A673 (cell line): ENCODE data around the gene EFNA5. TPM values are rescaled to one million over a fixed set of nuclear protein-coding genes. Genes with fewer than 3 reads are reported as not detected.

Experiments used
- BruUV-seq: library from RNA; stranded (reverse); fragments of 400-500 nt; replicated peaks from 2 replicates; lab custom pipeline; 2021; lab: Mats Ljungman, UMichigan
- CTCF ChIA-PET: fragments of 300-600 bp; sonication (Branson Sonifier 250); formaldehyde crosslinking; loops from one replicate; lab custom pipeline; 2022; ENCODE audit warnings: antibody characterized with exemption; lab: Charles Lee
- POLR2A ChIA-PET: fragments of 300-600 bp; sonication (Branson Sonifier 250); formaldehyde crosslinking; loops from one replicate; lab custom pipeline; 2022; ENCODE audit warnings: antibody characterized with exemption; ENCODE audit not compliant: low non-redundant PET; lab: Charles Lee
- DNase-seq: peaks from one replicate; pipeline ENCODE4 v3.0.0-alpha.2; 2015; ENCODE audit warnings: low spot score
- H3K27ac ChIP-seq: fragments of 200-600 bp; sonication (generic); 2 replicates; pipeline ENCODE4 v1.5.1; 2016; ENCODE audit warnings: mixed run types, low read depth, mild to moderate bottlenecking, mixed read lengths, antibody characterized with exemption, low read length; ENCODE audit not compliant: poor library complexity, severe bottlenecking
- H3K27me3 ChIP-seq: fragments of 200-600 bp; sonication (generic); replicated peaks from 2 replicates; pipeline ENCODE4 v1.6.1; 2017; ENCODE audit warnings: mixed run types, low read depth, mild to moderate bottlenecking, mixed read lengths, antibody characterized with exemption, low read length; ENCODE audit not compliant: insufficient read depth, poor library complexity
- H3K36me3 ChIP-seq: fragments of 200-600 bp; sonication (generic); 2 replicates; pipeline ENCODE4 v1.6.1; 2016; ENCODE audit warnings: mixed run types, mild to moderate bottlenecking, mixed read lengths, antibody characterized with exemption, low read length; ENCODE audit not compliant: insufficient read depth, poor library complexity, severe bottlenecking
- H3K4me1 ChIP-seq: fragments of 200-600 bp; sonication (generic); 2 replicates; pipeline ENCODE4 v1.6.1; 2017; ENCODE audit warnings: mixed run types, mild to moderate bottlenecking, mixed read lengths, antibody characterized with exemption, low read length; ENCODE audit not compliant: insufficient read depth, poor library complexity, severe bottlenecking
- H3K4me3 ChIP-seq: fragments of 200-600 bp; sonication (generic); 2 replicates; pipeline ENCODE4 v1.5.1; 2016; ENCODE audit warnings: low read depth, mixed run types, mild to moderate bottlenecking, mixed read lengths, low read length; ENCODE audit not compliant: poor library complexity, severe bottlenecking
- H3K9me3 ChIP-seq: fragments of 200-600 bp; sonication (generic); 2 replicates; pipeline ENCODE4 v1.6.1; 2016; ENCODE audit warnings: mixed run types, low read depth, mild to moderate bottlenecking, mixed read lengths, antibody characterized with exemption, low read length; ENCODE audit not compliant: poor library complexity, severe bottlenecking
- CTCF ChIP-seq: fragments of 300-800, 200-600 bp; sonication (generic); conservative IDR thresholded peaks from 2 replicates; pipeline ENCODE4 v1.5.1; 2017; ENCODE audit warnings: low read depth, mild to moderate bottlenecking, antibody characterized with exemption, low read length, moderate library complexity, mixed read lengths
- EZH2 ChIP-seq: fragments of 200-600 bp; sonication (generic); IDR thresholded peaks from 2 replicates; pipeline ENCODE4 v1.6.1; 2017; ENCODE audit warnings: borderline replicate concordance, low read depth, mild to moderate bottlenecking, mixed read lengths, antibody characterized with exemption, low read length; ENCODE audit not compliant: poor library complexity, severe bottlenecking
- intact Hi-C: fragments of 100-400 bp; cut with micrococcal nuclease; formaldehyde crosslinking; loops from one replicate; pipeline ENCODE4 v1.10.0; 2022; ENCODE audit not compliant: unreplicated experiment
- total RNA-seq: library from RNA; stranded (reverse); gene quantifications from 2 replicates; pipeline ENCODE4 v1.2.3, GENCODE V29; 2021

Gene EFNA5
- total RNA-seq, 1 experiment from 2014 or later: 16.7 TPM

- BruUV-seq: no TSS peak
- Histone ChIP-seq H3K36me3 (no peaks in the 10 kb centered on the region), H3K4me1 (peaks cover 12% of the 10 kb centered on the region), H3K27ac (no peak overlapping the region), H3K4me3 (no peak overlapping the region), H3K9me3 (no peaks in the 10 kb centered on the region), H3K27me3 (no peaks in the 10 kb centered on the region)
- ChIA-PET POLR2A (no interaction called here), CTCF (no interaction called here)
- intact Hi-C loops: no loop called here
- no peak for TF ChIP-seq CTCF
- TF ChIP-seq EZH2: no peak
- DNase-seq: no peak
Observed at GRCh38 chr5:107444300-107444699, 226.4 kb downstream of the EFNA5 start.

GRCh38 chr5:107443897-107444296 lies 226.8 kb downstream of the EFNA5 start:
- Histone ChIP-seq H3K27me3 (no peaks in the 10 kb centered on the region), H3K36me3 (no peaks in the 10 kb centered on the region), H3K9me3 (no peaks in the 10 kb centered on the region), H3K27ac (no peak overlapping the region), H3K4me3 (no peak overlapping the region), H3K4me1 (peaks cover 12% of the 10 kb centered on the region)
- ChIA-PET POLR2A (no interaction called here), CTCF (no interaction called here)
- no peak for DNase-seq
- TF ChIP-seq CTCF (no peak), EZH2 (no peak)
- BruUV-seq: no TSS peak
- intact Hi-C loops: no loop called here

- ChIA-PET POLR2A (no interaction called here), CTCF (no interaction called here)
- H3K27ac ChIP-seq: no peak overlapping the region
- no TSS peak for BruUV-seq
- H3K4me1 ChIP-seq: peaks cover 17% of the 10 kb centered on the region
- TF ChIP-seq CTCF (no peak), EZH2 (no peak)
- H3K9me3 ChIP-seq: no peaks in the 10 kb centered on the region
- intact Hi-C loops: no loop called here
- DNase-seq: no peak
- H3K4me3 ChIP-seq: no peak overlapping the region
- no peaks in the 10 kb centered on the region for H3K36me3 ChIP-seq
- H3K27me3 ChIP-seq: no peaks in the 10 kb centered on the region
Observed at GRCh38 chr5:107442452-107442851, 228.3 kb downstream of the EFNA5 start.
